NOMO-1 treated with dmso at 0.1 percent for 144 hours (cell line): ENCODE measurements around the gene LRRC37A3.
"Not testable (repeated sequence)": the region's sequence is repeated elsewhere in the genome, so short reads cannot be mapped to it uniquely, and the experiment has no call there.

Source experiments
- DNase-seq: peaks from one replicate; lab custom pipeline; 2025; ENCODE audit not compliant: unreplicated experiment; lab: John Stamatoyannopoulos, UW

Gene LRRC37A3

DNA sequence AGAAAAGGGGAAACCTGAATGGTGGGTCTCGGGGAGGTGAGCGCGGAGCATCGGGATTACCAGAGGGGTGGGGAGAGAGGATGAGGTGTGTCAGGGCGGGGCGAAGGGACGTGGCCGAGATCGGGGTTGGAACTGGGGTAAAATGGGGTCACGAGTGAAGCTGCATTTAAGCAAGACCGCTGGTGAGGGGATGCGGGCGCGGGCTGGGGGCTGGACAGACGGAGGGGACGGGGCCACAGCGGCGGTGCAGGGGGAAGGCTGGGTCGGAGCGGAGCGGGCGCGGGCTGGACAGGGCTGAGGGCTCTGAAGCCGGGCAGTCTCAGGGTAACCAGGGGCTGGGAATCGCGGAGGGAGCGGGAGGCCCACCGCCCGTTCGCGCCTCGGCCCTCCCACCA is 82.7 kb downstream of the LRRC37A3 start:
- not testable (repeated sequence) for DNase-seq

DNA sequence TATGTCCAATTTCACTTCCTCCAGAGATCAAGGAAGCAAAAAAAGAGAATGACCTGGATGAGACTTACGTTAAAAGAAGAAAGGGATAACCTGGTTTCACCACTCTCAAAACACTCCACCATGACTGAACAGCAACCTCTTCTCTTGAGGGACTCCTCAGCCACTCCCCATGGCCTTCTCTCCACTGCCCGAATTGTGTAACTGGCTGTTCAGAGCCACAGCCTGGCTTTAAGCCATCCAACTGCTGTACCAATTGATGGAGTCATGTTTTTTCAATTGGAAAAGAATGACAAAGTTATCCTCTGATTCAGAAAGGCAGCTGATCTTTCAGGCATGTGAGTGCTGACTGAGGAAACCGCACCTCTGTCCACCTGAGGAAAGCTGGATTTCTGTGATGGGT is 85.2 kb downstream of the LRRC37A3 start:
- not testable (repeated sequence) for DNase-seq

DNA sequence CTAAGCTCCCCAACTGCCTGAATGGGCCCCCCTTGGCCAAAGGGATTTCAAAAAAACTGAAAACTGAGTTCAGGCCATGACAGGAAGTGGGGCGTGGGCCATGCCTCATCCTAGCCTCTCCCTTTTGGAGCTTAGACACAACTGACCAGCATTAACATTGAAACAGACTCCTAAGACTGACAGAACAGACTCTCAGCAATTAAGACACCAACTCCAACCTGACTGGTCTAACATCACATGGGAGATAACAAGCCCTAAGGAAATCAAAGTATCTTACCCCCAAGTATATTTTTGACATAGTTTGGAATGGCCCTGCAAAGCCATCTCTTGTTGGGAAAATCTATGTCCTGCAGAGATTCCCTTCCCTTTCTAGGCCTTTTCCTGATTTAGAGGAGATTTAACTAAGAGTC is 88.6 kb downstream of the LRRC37A3 start:
- DNase-seq = not testable (repeated sequence)

DNA sequence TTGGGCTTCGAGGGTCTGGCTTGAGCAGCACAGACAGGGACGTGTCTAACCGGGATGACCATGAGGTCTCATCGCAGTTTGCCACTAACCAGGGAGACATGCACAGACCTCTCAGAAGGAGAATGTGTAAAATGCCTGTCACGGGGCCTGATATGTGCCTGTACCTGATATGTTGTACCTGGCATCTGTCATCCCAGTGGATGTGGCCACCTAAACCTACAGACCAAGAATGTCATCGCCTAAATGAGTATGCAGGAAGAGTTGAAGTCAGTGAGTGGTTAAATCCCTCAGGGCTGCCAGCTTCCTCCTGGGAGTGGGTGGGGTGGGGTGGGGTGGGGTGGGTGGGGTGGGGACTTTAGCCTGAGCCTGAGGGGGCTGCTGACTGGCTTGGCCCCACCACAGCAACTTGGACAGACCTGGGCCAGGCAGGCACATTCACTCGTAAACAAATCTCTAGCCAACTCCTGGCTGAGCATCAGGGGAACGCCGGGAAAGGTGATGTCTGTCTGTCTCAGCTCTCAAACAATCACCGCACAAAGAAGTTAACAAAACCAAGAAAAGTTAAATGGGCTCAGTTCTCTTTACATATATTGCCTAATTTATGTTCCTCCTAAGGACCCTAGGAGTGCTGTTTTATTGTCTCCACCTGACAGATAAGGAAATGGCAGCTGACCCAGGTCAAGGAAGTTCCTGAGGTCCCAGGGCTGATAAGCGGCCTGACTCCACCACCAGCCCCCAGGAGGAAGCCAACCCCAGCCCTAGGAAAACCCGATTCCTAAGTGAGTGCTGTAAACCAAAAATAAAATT is 89.3 kb downstream of the LRRC37A3 start:
- DNase-seq = not testable (repeated sequence)

DNA sequence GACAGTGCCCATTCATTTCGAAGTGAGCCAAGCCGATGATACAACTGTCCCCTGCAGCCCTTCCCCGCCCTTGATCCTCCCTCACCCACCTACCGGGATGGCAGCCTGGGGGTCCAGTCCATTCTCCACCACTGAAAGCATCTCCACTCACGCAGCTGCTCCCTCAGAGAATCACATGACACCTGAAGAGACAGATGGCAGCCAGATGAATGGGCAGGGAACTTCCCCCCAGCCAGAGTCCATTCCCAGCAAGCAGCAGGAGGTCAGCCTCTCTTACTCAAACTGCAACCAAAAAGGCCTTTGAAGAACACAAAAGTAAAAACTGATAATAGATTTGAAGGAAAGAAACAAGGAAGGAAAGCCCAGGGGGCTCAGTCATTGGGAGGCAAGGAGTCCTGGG is 90.2 kb downstream of the LRRC37A3 start:
- DNase-seq = not testable (repeated sequence)

DNA sequence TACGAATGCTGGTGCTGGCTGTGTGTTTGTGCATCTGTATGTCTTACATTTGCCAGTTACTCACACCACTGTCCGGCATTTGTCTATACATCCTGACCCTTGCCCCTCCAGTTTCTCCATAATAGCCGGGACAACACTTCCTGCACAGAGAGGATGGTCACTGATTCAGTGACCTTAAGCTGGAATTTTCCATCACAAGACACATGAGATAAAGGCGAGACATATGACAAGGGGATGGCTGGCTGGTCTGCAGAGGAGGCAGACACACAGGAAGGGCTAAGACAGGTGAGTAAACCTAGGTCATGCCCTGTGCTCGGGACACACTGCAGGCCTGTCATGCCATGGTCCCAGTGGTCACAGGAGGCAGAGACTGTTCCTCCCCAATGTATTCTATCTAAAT is 100.4 kb downstream of the LRRC37A3 start:
- DNase-seq = not testable (repeated sequence)

DNA sequence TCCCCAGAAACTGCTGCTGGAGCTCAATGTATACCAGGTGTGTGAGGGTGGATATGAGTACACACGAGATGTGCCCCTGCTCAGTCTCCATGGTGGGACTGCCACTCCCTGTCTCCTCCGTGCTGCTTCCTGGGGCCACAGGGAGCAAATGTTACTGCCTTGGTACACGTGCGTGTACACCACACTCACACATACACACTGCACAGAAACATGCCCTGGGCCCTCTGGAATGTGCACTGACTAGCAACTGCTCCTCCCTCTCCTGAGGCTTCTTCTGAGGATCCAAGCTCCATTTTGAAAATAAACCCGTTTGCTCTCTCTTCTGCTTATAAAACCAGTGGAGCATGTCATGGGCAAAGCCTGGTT is 103.5 kb downstream of the LRRC37A3 start:
- not testable (repeated sequence) for DNase-seq

DNA sequence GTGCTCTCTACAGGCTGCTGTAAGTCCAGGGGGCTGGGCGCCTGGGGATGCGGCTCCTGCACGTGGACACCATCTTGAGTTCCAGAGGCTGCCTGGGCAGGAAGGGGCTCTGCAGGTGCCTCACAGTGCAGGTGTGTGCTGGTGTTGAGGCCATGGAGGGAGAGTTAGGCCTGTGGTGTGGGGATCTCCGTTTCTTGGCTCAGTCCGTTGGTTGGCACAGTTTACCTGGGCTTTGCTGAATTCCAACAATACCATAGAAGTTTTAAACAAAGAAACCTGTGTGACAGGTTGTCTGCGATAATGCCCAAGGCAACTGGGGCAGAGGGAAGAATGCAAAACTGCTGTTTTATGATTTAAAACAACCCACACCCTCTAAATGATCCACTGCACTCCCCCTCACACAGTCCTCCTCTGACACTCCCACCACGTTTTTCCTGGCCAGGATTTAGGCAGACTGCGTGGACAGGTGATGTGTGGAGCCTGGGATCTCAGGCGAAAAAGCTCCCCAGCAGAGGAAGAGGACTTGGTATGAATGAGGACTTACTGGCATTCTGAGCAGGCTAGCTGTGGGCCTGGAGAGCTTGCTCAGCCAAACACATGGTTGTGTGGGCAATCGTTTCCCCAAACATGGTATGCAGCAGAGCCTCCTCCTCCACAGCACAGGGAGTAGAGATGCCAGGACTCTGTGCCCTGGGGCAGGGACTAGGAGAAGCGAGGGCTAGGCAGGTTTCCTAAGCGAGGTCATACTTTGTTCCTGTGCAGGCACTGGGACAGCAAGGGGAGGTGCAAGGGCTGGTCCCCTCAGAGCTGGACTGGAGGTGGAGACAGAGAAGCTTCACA is 104.1 kb downstream of the LRRC37A3 start:
- DNase-seq = not testable (repeated sequence)

DNA sequence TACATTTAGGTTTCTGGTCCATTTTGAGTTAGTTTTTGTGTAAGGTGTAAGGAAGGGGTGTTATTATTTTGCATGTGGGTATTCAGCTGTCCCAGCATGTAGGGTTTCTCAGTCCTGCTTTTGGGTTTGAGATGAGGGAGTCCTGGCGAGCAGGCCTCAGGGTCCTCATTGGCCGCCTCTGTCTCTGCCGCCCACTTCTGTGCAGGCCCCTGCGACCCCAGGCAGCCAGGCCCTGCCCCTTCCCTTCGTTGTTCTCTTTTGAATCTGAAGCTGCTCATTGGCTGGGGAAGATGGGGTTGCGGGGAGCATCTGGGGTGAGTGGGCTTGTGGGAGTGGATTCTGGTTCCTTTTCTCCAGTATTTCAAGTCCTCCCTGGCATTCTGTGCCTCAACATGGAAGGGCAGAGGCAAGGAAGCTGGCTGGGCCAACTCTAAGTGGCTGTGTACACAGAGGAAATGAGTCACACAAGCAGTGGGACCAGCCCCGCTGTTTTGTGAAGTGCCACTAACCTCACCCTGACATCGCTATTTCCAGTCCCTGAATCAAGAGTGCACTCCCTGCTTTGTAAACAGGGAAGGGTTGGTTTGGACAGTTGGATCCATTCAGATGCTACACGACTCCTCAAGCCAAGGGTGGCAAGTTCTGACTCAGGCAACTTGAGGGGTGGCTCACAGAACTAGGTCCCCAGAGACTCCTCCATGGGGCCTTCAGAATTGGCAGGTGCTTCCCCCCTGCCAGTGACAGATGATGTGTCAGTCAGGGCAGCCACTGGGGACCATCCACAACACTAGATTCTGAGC is 110.9 kb downstream of the LRRC37A3 start:
- DNase-seq = peak; percentile 16
